D721Med (cell line): Measurements from ENCODE around the gene ABCC11.
"Not testable (repeated sequence)": the region's sequence is repeated elsewhere in the genome, so short reads cannot be mapped to it uniquely, and the experiment has no call there.

Source experiments
- DNase-seq: peaks from one replicate; pipeline ENCODE4 v3.0.0; 2011; ENCODE audit warnings: low spot score; ENCODE audit not compliant: insufficient read length
- FAIRE-seq: peaks from 2 replicates; lab custom pipeline; 2011; peaks lifted over from hg19 to GRCh38; lab: Jason Lieb, UNC
- CTCF ChIP-seq: IDR thresholded peaks from 2 replicates; pipeline ENCODE4 v1.5.1; 2012; ENCODE audit warnings: mild to moderate bottlenecking, control low read depth; ENCODE audit not compliant: insufficient read depth; ENCODE audit errors: missing control alignments

The ABCC11 gene

GRCh38 chr16:48172682-48173081, 74.7 kb downstream of the ABCC11 start:
- FAIRE-seq (no peak), DNase-seq (no peak)
- no peak for TF ChIP-seq CTCF

DNA sequence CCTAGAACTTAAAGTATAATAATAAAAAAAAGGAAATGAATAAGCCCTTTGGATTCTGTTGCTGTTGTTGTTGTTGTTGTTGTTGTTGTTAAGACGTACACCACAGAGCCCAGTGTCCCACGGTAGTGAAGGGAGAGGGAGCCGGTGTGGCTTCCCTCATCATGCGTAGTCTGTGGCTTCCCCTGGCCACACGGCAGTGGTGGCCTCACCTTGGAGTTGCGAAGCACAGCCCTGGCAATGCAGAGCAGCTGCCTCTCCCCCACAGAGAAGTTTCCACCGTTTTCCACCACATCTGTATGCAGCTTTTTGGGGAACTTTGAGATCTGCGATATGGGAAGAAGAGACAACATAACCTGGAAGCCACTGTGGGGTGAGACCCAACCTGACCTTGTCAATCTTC, 77.4 kb downstream of the ABCC11 start:
- FAIRE-seq (no peak), DNase-seq (no peak)
- TF ChIP-seq CTCF: no peak

DNA sequence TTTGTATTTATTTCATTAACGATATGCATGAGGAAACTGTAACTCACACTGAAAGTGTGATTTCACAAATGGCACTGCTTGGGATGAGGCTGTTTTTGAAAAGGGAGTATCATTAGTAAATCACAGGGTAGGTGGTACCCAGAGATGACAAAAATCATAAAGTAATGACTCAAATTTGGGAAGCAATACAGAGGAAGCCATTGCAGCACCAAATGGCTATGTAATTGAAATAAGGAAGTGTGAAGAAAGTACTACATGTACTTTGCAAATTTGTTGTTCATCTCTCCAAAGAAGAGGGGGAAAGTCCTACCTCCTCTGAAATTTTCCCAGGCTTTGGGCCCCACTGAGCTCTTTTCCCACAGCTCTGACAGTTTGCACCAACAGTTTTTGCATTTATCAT, 79.3 kb downstream of the ABCC11 start:
- TF ChIP-seq CTCF: no peak
- DNase-seq (no peak), FAIRE-seq (no peak)

- DNase-seq, FAIRE-seq: not testable (repeated sequence)
Observed at GRCh38 chr16:48166617-48167016, 80.7 kb downstream of the ABCC11 start.

- DNase-seq (no peak), FAIRE-seq (no peak)
- TF ChIP-seq CTCF: no peak
Observed at GRCh38 chr16:48165961-48166578, 81.3 kb downstream of the ABCC11 start.

DNA sequence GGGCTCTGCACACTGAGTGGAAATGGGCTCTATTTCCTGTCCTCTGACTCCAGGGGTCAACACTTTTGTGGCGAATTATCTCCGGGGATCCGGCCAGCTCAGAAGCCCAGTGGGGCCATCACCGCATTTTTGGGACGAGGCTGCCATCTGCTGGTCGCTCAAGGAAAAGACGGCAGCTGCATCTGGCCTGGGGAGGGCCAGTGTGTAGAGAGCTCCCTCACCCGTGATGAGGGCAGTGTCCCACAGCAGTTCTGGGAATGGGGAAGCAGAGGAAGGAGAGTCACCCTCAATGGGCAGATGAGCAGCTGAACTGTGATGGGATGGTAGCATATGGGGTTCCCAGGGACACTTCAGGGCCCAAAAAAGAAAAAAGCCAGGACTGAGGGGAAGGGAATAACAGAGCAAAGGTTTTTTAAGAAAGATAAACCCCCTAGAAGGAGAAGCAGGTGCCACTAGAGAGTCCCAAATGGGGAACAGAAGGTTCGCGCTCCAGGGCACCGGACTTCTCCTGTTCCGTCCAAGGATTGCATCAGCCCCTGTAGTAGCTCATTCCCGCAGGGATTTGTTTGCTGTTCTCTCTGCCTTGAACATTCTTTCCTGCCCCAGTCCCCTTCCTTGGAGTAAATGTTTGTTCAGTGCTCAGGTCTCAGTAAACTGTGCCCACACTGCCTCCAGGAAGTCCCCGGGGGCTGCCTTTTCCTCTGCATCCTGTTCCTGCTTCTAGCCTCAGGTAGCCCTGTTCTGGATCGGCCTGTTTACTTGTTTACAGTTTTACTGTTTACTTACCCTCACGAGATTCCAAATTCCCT, 82.2 kb downstream of the ABCC11 start:
- DNase-seq: no peak
- FAIRE-seq: no peak
- TF ChIP-seq CTCF: peak; percentile 89

DNA sequence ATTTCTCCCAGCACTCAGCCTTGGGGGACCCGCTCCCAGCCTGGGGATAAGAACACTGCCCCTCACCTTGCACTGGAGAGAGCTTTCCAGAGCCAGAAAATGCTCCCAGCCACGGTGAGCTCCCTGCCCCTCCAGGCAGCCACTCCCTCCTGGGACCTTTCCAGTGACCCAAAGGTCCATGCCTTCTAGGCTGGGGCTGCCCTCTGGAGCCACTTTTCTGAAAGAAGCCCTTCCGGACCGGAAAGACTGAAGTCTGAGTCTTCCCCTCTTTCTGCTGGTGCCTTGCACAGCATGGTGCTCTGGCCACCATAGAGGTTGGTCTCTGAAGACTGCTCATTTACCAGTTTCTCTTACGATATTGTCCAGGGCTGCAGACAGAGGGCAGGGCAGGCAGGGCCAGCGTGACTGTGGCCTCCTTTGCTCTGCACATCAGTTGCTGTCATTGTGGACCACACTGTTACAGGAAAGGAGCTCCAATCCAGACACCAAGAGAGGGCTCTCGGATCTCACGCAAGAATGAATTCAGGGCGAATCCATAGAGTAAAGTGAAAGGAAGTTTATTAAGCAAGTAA, 84.4 kb downstream of the ABCC11 start:
- TF ChIP-seq CTCF: no peak
- FAIRE-seq (no peak), DNase-seq (no peak)
